ENCODE measurements around the gene ZRANB3. TPM values are rescaled to one million over a fixed set of nuclear protein-coding genes. Genes with fewer than 3 reads are reported as not detected.

The ZRANB3 gene
- polyA plus RNA-seq, 1 donor (not counting 4 experiments of a cell fraction or from before 2014, with no cell fraction given): 10.6 TPM

DNA sequence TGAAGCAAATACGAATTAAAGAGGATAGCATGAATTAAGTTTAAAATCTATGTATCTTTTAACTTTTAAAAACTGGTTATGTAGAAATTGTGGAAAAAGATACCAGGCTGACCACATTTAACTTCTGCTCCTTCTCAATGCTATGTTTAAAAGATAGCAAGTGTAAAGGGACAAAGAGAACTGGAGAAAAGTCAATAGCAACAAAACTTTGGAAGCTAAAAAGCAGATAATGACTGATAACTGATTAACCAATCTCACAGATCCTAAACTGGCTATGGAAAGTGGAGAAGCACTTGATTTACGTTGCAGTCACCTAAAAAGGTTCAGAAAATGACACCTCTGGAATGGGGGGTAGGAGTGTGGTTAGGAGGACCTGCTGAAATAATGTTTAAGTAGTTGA, 254.5 kb downstream of the ZRANB3 start:
- dilution Hi-C loops (cut with MboI; ENCODE audit: extremely low pct_ligation_motif_present, low sequenced_read_pairs): no loop called here
- no peak for FAIRE-seq
- no peak for TF ChIP-seq EZH2 (IDR thresholded peaks at IDR 0.05; ENCODE audit: low read length)
- TF ChIP-seq, protein P1, sequence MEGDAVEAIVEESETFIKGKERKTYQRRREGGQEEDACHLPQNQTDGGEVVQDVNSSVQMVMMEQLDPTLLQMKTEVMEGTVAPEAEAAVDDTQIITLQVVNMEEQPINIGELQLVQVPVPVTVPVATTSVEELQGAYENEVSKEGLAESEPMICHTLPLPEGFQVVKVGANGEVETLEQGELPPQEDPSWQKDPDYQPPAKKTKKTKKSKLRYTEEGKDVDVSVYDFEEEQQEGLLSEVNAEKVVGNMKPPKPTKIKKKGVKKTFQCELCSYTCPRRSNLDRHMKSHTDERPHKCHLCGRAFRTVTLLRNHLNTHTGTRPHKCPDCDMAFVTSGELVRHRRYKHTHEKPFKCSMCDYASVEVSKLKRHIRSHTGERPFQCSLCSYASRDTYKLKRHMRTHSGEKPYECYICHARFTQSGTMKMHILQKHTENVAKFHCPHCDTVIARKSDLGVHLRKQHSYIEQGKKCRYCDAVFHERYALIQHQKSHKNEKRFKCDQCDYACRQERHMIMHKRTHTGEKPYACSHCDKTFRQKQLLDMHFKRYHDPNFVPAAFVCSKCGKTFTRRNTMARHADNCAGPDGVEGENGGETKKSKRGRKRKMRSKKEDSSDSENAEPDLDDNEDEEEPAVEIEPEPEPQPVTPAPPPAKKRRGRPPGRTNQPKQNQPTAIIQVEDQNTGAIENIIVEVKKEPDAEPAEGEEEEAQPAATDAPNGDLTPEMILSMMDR (optimal IDR thresholded peaks at IDR 0.05 in 1 of 3, IDR thresholded peaks at IDR 0.05 in 1 of 3, conservative IDR thresholded peaks at IDR 0.05 in 1 of 3; ENCODE audit: extremely low read depth in 1 of 3, insufficient read depth in 2 of 3, low read length in 3 of 3): no peak

GRCh38 chr2:135271006-135271405, 260.0 kb downstream of the ZRANB3 start:
- Histone ChIP-seq H3K27ac (ENCODE audit: control insufficient read depth, insufficient read depth, low read length) (no peak overlapping the region), H2AFZ (ENCODE audit: control insufficient read depth, low read length) (no peak overlapping the region), H3K9ac (ENCODE audit: control insufficient read depth, extremely low read depth, insufficient read depth, low read length) (no peak overlapping the region), H3K4me1 (ENCODE audit: control insufficient read depth, extremely low read depth, insufficient read depth, low read length) (no peaks in the 10 kb centered on the region), H3K36me3 (ENCODE audit: control insufficient read depth in 2 of 2, extremely low read depth in 1 of 2, insufficient read depth in 2 of 2, low read length in 2 of 2) (no peaks in the 10 kb centered on the region), H3K79me2 (ENCODE audit: control insufficient read depth, insufficient read depth, low read length) (no peaks in the 10 kb centered on the region), H4K20me1 (ENCODE audit: control insufficient read depth, extremely low read depth, insufficient read depth, low read length) (no peaks in the 10 kb centered on the region), H3K27me3 (ENCODE audit: control insufficient read depth, extremely low read depth, insufficient read depth, low read length) (no peaks in the 10 kb centered on the region), H3K4me3 (ENCODE audit: control insufficient read depth in 2 of 3, extremely low read depth in 1 of 3, insufficient read depth in 2 of 3, low read depth in 1 of 3, low read length in 3 of 3) (no peak overlapping the region), H3K9me3 (ENCODE audit: control insufficient read depth, low read depth, low read length) (no peaks in the 10 kb centered on the region), H3K9me1 (ENCODE audit: control insufficient read depth, extremely low read depth, insufficient read depth, low read length) (no peaks in the 10 kb centered on the region), H3K4me2 (ENCODE audit: control insufficient read depth, extremely low read depth, insufficient read depth, low read depth, low read length) (no peak overlapping the region)
- no peak for TF ChIP-seq EZH2 (IDR thresholded peaks at IDR 0.05; ENCODE audit: low read length)
- TF ChIP-seq, protein P1 (optimal IDR thresholded peaks at IDR 0.05 in 1 of 3, IDR thresholded peaks at IDR 0.05 in 1 of 3, conservative IDR thresholded peaks at IDR 0.05 in 1 of 3; ENCODE audit: extremely low read depth in 1 of 3, insufficient read depth in 2 of 3, low read length in 3 of 3): no peak
- FAIRE-seq (no peak), DNase-seq (ENCODE audit: low read depth, low spot score) (no peak)
- dilution Hi-C loops (cut with MboI; ENCODE audit: extremely low pct_ligation_motif_present, low sequenced_read_pairs): no loop called here

More for the DNA sequence above, 254.5 kb downstream of the ZRANB3 start:
- H3K9ac ChIP-seq (ENCODE audit: control insufficient read depth, extremely low read depth, insufficient read depth, low read length): no peak overlapping the region
- no peaks in the 10 kb centered on the region for H3K9me3 ChIP-seq (ENCODE audit: control insufficient read depth, low read depth, low read length)
- no peaks in the 10 kb centered on the region for H3K27me3 ChIP-seq (ENCODE audit: control insufficient read depth, extremely low read depth, insufficient read depth, low read length)
- no peaks in the 10 kb centered on the region for H3K36me3 ChIP-seq (ENCODE audit: control insufficient read depth in 2 of 2, extremely low read depth in 1 of 2, insufficient read depth in 2 of 2, low read length in 2 of 2)
- H3K4me2 ChIP-seq (ENCODE audit: control insufficient read depth, extremely low read depth, insufficient read depth, low read depth, low read length): no peak overlapping the region
- no peak overlapping the region for H3K4me3 ChIP-seq (ENCODE audit: control insufficient read depth in 2 of 3, extremely low read depth in 1 of 3, insufficient read depth in 2 of 3, low read depth in 1 of 3, low read length in 3 of 3)
- no peaks in the 10 kb centered on the region for H3K4me1 ChIP-seq (ENCODE audit: control insufficient read depth, extremely low read depth, insufficient read depth, low read length)
- H3K79me2 ChIP-seq (ENCODE audit: control insufficient read depth, insufficient read depth, low read length): no peaks in the 10 kb centered on the region
- no peak overlapping the region for H3K27ac ChIP-seq (ENCODE audit: control insufficient read depth, insufficient read depth, low read length)
- H4K20me1 ChIP-seq (ENCODE audit: control insufficient read depth, extremely low read depth, insufficient read depth, low read length): no peaks in the 10 kb centered on the region
- H2AFZ ChIP-seq (ENCODE audit: control insufficient read depth, low read length): no peak overlapping the region
- no peaks in the 10 kb centered on the region for H3K9me1 ChIP-seq (ENCODE audit: control insufficient read depth, extremely low read depth, insufficient read depth, low read length)
- DNase-seq (ENCODE audit: low read depth, low spot score): no peak
